ENCODE results near the gene TBC1D5.
"Not testable (repeated sequence)": the region's sequence is repeated elsewhere in the genome, so short reads cannot be mapped to it uniquely, and the experiment has no call there.

- not testable (repeated sequence) for TF ChIP-seq CTCF (IDR thresholded peaks at IDR 0.05); POLR2A (IDR thresholded peaks at IDR 0.05); POLR2AphosphoS5 (IDR thresholded peaks at IDR 0.05; ENCODE audit: insufficient read depth in 1 of 2, low read depth in 1 of 2)
These were observed 34.9 kb upstream of the TBC1D5 start for GRCh38 chr3:17777326-17777725.

All from vagina (tissue), 2 donors.